ENCODE results near the gene XK. TPM values are rescaled to one million over a fixed set of nuclear protein-coding genes. Genes with fewer than 3 reads are reported as not detected.

The XK gene
- total RNA-seq, 1 donor from 2014 or later = 1.1 TPM

GRCh38 chrX:37746951-37747350, 61.4 kb downstream of the XK start:
- peaks cover 29% of the 10 kb centered on the region for H3K9me3 Mint-ChIP-seq (ENCODE audit: low read depth)
- no peak for DNase-seq (ENCODE audit: low spot score, unreplicated experiment)
- H3K27me3 Mint-ChIP-seq = no peaks in the 10 kb centered on the region
- no peaks in the 10 kb centered on the region for H3K36me3 Mint-ChIP-seq (ENCODE audit: insufficient read depth)
- H3K27ac Mint-ChIP-seq = no peak overlapping the region
- H3K4me3 Mint-ChIP-seq (ENCODE audit: low read depth) = no peak overlapping the region
- no peaks in the 10 kb centered on the region for H3K4me1 Mint-ChIP-seq (ENCODE audit: low read depth)
- no peak for TF ChIP-seq CTCF (IDR thresholded peaks at IDR 0.05; ENCODE audit: unreplicated experiment)

GRCh38 chrX:37752281-37752680, 66.7 kb downstream of the XK start:
- no peak overlapping the region for H3K4me3 Mint-ChIP-seq (ENCODE audit: low read depth)
- no peaks in the 10 kb centered on the region for H3K36me3 Mint-ChIP-seq (ENCODE audit: insufficient read depth)
- no peak for DNase-seq (ENCODE audit: low spot score, unreplicated experiment)

GRCh38 chrX:37752936-37753335, 67.3 kb downstream of the XK start:
- Mint-ChIP-seq H3K4me1 (ENCODE audit: low read depth) (no peaks in the 10 kb centered on the region), H3K9me3 (ENCODE audit: low read depth) (peaks cover 19% of the 10 kb centered on the region), H3K36me3 (ENCODE audit: insufficient read depth) (no peaks in the 10 kb centered on the region), H3K4me3 (ENCODE audit: low read depth) (no peak overlapping the region), H3K27me3 (no peaks in the 10 kb centered on the region), H3K27ac (no peak overlapping the region)
- DNase-seq (ENCODE audit: low spot score, unreplicated experiment) = no peak
- TF ChIP-seq CTCF (IDR thresholded peaks at IDR 0.05; ENCODE audit: unreplicated experiment) = no peak

More at GRCh38 chrX:37752281-37752680, 66.7 kb downstream of the XK start:
- H3K27ac Mint-ChIP-seq = no peak overlapping the region
- H3K9me3 Mint-ChIP-seq (ENCODE audit: low read depth) = peaks cover 19% of the 10 kb centered on the region
- TF ChIP-seq CTCF (IDR thresholded peaks at IDR 0.05; ENCODE audit: unreplicated experiment) = no peak
- no peaks in the 10 kb centered on the region for H3K27me3 Mint-ChIP-seq
- H3K4me1 Mint-ChIP-seq (ENCODE audit: low read depth) = no peaks in the 10 kb centered on the region

- Mint-ChIP-seq H3K4me1 (ENCODE audit: low read depth) (no peaks in the 10 kb centered on the region), H3K27me3 (no peaks in the 10 kb centered on the region), H3K4me3 (ENCODE audit: low read depth) (no peak overlapping the region), H3K27ac (no peak overlapping the region), H3K36me3 (ENCODE audit: insufficient read depth) (no peaks in the 10 kb centered on the region), H3K9me3 (ENCODE audit: low read depth) (peaks cover 17% of the 10 kb centered on the region)
- DNase-seq (ENCODE audit: low spot score, unreplicated experiment) = no peak
- no peak for TF ChIP-seq CTCF (IDR thresholded peaks at IDR 0.05; ENCODE audit: unreplicated experiment)
Observed at GRCh38 chrX:37753384-37753783, 67.8 kb downstream of the XK start.

GRCh38 chrX:37754516-37754915, 68.9 kb downstream of the XK start:
- no peaks in the 10 kb centered on the region for H3K27me3 Mint-ChIP-seq
- no peak overlapping the region for H3K27ac Mint-ChIP-seq
- peaks cover 10% of the 10 kb centered on the region for H3K9me3 Mint-ChIP-seq (ENCODE audit: low read depth)
- H3K36me3 Mint-ChIP-seq (ENCODE audit: insufficient read depth) = no peaks in the 10 kb centered on the region
- H3K4me3 Mint-ChIP-seq (ENCODE audit: low read depth) = no peak overlapping the region
- no peak for DNase-seq (ENCODE audit: low spot score, unreplicated experiment)
- H3K4me1 Mint-ChIP-seq (ENCODE audit: low read depth) = no peaks in the 10 kb centered on the region
- TF ChIP-seq CTCF (IDR thresholded peaks at IDR 0.05; ENCODE audit: unreplicated experiment) = no peak

All from progenitor cell of endocrine pancreas (in vitro differentiated cells).